Measurements from ENCODE around the gene BNIP5.

Gene BNIP5

DNA sequence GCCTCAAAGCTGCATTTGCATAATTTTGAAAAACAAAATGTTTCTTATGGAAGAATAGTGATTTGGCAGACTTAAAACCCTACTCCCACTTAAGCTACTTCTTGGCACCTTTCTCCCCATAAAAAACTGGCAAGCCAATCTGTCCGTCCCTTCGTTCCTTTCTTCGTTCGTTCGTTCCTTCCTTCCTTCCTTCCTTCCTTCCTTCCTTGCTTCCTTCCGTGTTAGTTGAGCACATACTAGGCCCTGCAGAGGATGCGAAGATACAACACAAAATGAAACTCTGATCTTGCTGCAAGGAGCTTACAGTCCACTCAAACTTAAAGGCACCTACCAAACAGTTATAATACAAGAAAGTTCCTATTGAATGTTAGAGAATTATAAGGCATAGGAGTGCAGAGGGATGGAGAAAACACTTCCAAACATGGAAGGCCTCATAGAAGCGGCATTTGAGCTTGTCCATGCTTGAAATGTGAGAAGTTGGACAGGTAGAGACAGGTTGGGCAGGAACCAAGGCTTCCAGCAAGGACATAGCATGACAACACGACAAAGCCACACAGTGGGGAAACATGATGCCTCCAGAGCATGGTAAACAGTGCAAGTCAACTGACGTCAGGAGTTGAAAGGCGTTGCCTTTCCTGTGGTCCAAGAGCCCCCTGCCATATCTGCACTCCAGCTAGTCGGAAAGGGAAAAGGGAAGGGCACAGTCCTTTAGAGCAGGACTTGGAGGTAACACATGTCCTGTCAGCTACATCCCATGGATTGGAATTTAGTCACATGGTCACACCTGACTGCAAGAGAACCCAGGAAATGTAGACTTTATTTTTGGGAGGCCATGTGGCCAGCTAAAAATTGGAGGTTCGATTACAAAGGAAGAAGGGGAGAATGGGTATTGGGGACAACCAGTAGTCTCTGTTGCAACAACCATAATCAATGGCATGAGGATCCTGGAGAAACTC is 59.8 kb downstream of the BNIP5 start:
- TF ChIP-seq POLR2A (IDR thresholded peaks at IDR 0.05; ENCODE audit: extremely low read depth, insufficient read length), result no peak
- TF ChIP-seq, protein P1, sequence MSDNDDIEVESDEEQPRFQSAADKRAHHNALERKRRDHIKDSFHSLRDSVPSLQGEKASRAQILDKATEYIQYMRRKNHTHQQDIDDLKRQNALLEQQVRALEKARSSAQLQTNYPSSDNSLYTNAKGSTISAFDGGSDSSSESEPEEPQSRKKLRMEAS (IDR thresholded peaks at IDR 0.05; ENCODE audit: low read depth, low read length), result 0 out of 2 replicates have a peak, but pooled peaks have one; percentile 4
- no peak overlapping the region for H3K4me3 ChIP-seq (ENCODE audit: low read depth, low read length)
- DNase-seq (ENCODE audit: low read depth), result no peak

GRCh38 chr6:36273802-36274514 is 62.7 kb downstream of the BNIP5 start:
- no peak overlapping the region for H3K4me3 ChIP-seq (ENCODE audit: low read depth, low read length)
- TF ChIP-seq, protein P1 (IDR thresholded peaks at IDR 0.05; ENCODE audit: low read depth, low read length), result no peak
- TF ChIP-seq POLR2A (IDR thresholded peaks at IDR 0.05; ENCODE audit: extremely low read depth, insufficient read length) (no peak), MYC (IDR thresholded peaks at IDR 0.05; ENCODE audit: low read depth, low read length) (no peak), CTCF (IDR thresholded peaks at IDR 0.05; ENCODE audit: low read depth, low read length) (no peak)
- no peak for DNase-seq (ENCODE audit: low read depth)

DNA sequence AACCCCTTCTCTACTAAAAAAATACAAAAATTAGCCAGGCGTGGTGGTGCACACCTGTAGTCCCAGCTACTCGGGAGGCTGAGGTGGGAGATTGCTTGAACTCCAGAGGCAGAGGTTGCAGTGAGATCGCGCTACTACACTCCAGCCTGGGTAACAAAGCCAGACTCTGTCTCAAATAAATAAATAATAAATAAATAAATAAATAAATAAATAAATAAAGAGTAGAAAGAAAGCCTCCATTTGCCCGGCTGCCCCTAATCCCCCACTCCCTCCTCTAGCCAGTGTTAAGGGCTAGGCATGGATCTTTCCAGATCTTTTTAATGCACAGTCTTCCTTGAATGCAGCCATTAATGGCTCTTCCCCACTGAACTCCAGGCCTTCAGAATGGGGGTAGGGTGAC is 63.6 kb downstream of the BNIP5 start:
- no peak overlapping the region for H3K4me3 ChIP-seq (ENCODE audit: low read depth, low read length)
- TF ChIP-seq CTCF (IDR thresholded peaks at IDR 0.05; ENCODE audit: low read depth, low read length) (no peak), MYC (IDR thresholded peaks at IDR 0.05; ENCODE audit: low read depth, low read length) (no peak), POLR2A (IDR thresholded peaks at IDR 0.05; ENCODE audit: extremely low read depth, insufficient read length) (no peak)
- TF ChIP-seq, protein P1 (IDR thresholded peaks at IDR 0.05; ENCODE audit: low read depth, low read length), result no peak
- no peak for DNase-seq (ENCODE audit: low read depth)

DNA sequence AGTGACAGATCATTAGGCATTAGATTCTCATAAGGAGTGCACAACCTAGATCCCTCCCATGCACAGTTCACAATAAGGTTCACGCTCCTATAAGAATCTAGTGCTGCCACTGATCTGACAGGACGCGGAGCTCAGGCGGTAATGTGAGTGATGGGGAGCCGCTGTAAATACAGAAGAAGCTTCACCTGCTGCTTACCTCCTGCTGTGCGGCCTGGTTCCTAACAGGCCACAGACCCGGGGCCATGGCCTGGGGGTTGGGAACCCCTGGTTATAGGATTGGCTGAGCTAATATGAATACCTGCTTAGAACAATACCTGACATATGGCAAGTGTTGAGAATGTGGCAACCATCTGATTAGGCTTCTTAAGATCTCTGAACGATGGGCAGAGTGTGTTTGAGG is 64.5 kb downstream of the BNIP5 start:
- no peak for DNase-seq (ENCODE audit: low read depth)
- no peak overlapping the region for H3K4me3 ChIP-seq (ENCODE audit: low read depth, low read length)
- TF ChIP-seq CTCF (IDR thresholded peaks at IDR 0.05; ENCODE audit: low read depth, low read length) (no peak), POLR2A (IDR thresholded peaks at IDR 0.05; ENCODE audit: extremely low read depth, insufficient read length) (no peak), MYC (IDR thresholded peaks at IDR 0.05; ENCODE audit: low read depth, low read length) (no peak)
- TF ChIP-seq, protein P1 (IDR thresholded peaks at IDR 0.05; ENCODE audit: low read depth, low read length), result no peak

- peak; percentile 47 for DNase-seq (ENCODE audit: low read depth)
- no peak within 1 kb of the TSS for H3K4me3 ChIP-seq (ENCODE audit: low read depth, low read length)
- TF ChIP-seq, protein P1 (IDR thresholded peaks at IDR 0.05; ENCODE audit: low read depth, low read length), result no peak
- TF ChIP-seq CTCF (IDR thresholded peaks at IDR 0.05; ENCODE audit: low read depth, low read length), result no peak
- no peak for TF ChIP-seq MYC (IDR thresholded peaks at IDR 0.05; ENCODE audit: low read depth, low read length)
- TF ChIP-seq POLR2A (IDR thresholded peaks at IDR 0.05; ENCODE audit: extremely low read depth, insufficient read length), result no peak
Measured at GRCh38 chr6:36269834-36270705, 66.6 kb downstream of the BNIP5 start, which contains the start of gene PNPLA1. PNPLA1 (plus strand) TSS chr6:36270060; CDS start chr6:36270460, 400 bp downstream.
